ENCODE measurements around the gene DNAH1.

DNA sequence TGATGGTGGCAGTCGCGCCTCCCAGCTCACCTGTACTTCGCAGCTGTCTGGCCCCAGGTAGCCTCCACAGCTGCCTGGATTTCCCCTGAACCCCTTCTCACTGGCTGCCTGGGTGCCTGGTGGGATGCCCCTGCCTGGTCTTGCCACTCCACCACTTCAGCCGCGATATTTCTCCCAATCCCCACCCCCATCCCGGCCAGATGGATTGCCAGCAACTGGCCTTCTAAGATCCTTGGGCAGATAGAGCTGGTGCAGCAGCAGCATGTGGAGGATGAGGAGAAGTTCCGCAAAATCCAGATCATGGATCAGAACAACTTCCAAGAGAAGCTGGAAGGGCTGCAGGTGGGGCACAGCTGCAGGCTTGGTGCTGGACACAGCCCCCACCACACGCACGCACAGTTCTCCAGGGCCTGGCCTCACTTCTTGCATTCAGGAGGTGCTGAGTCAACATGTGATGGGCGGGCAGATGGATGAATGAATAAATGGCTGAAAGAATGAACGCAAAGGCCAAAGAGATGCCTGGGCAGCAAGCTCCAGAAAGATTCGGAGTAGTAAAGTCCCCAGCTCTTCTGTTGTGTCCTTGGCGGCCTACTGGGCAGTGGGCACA lies 35.7 kb downstream of the DNAH1 start:
- TF ChIP-seq, protein P1, sequence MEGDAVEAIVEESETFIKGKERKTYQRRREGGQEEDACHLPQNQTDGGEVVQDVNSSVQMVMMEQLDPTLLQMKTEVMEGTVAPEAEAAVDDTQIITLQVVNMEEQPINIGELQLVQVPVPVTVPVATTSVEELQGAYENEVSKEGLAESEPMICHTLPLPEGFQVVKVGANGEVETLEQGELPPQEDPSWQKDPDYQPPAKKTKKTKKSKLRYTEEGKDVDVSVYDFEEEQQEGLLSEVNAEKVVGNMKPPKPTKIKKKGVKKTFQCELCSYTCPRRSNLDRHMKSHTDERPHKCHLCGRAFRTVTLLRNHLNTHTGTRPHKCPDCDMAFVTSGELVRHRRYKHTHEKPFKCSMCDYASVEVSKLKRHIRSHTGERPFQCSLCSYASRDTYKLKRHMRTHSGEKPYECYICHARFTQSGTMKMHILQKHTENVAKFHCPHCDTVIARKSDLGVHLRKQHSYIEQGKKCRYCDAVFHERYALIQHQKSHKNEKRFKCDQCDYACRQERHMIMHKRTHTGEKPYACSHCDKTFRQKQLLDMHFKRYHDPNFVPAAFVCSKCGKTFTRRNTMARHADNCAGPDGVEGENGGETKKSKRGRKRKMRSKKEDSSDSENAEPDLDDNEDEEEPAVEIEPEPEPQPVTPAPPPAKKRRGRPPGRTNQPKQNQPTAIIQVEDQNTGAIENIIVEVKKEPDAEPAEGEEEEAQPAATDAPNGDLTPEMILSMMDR (IDR thresholded peaks at IDR 0.05): no peak
- TF ChIP-seq POLR2A (IDR thresholded peaks at IDR 0.05): no peak
